GM10266 (cell line): ENCODE data around the gene NAV2.

Experiments used
- DNase-seq: peaks from one replicate; pipeline ENCODE4 v3.0.0; 2012; ENCODE audit errors: extremely low spot score
- TF ChIP-seq, protein P1 (sequence below): IDR thresholded peaks from 2 replicates; pipeline ENCODE4 v1.5.1; 2012; ENCODE audit warnings: mild to moderate bottlenecking, low read depth; ENCODE audit not compliant: control insufficient read depth, insufficient read depth; ENCODE audit errors: missing control alignments

Gene NAV2

GRCh38 chr11:19687392-19687791 is 25.2 kb upstream of the NAV2 start:
- DNase-seq = no peak
- TF ChIP-seq, protein P1, sequence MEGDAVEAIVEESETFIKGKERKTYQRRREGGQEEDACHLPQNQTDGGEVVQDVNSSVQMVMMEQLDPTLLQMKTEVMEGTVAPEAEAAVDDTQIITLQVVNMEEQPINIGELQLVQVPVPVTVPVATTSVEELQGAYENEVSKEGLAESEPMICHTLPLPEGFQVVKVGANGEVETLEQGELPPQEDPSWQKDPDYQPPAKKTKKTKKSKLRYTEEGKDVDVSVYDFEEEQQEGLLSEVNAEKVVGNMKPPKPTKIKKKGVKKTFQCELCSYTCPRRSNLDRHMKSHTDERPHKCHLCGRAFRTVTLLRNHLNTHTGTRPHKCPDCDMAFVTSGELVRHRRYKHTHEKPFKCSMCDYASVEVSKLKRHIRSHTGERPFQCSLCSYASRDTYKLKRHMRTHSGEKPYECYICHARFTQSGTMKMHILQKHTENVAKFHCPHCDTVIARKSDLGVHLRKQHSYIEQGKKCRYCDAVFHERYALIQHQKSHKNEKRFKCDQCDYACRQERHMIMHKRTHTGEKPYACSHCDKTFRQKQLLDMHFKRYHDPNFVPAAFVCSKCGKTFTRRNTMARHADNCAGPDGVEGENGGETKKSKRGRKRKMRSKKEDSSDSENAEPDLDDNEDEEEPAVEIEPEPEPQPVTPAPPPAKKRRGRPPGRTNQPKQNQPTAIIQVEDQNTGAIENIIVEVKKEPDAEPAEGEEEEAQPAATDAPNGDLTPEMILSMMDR = no peak

- TF ChIP-seq, protein P1 = no peak
- DNase-seq = no peak
These were observed 23.2 kb upstream of the NAV2 start for GRCh38 chr11:19689281-19690000.

GRCh38 chr11:19690885-19691284 is 21.8 kb upstream of the NAV2 start:
- TF ChIP-seq, protein P1 = no peak
- DNase-seq = no peak

GRCh38 chr11:19691815-19692500 is 20.7 kb upstream of the NAV2 start:
- TF ChIP-seq, protein P1 = no peak
- DNase-seq = no peak

DNA sequence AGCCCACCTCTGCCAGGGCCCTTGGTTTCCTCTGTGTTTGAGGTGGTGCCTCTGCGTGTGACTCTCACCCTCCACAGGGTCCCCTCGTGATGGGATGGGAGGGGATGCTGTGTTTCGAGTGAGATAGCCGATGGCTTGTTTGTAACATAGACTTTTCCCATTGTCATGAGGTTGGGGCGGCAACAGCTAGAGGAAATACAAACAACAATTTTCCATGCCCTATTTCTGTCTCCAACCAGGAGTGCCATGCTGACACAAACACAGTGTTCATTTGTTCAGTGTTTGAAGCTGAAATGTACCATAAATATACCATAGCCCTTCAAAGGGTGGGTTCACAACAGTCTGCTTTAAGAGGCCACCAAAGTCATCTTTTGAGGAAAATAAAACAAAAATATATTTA is 19.5 kb upstream of the NAV2 start:
- TF ChIP-seq, protein P1 = no peak

DNA sequence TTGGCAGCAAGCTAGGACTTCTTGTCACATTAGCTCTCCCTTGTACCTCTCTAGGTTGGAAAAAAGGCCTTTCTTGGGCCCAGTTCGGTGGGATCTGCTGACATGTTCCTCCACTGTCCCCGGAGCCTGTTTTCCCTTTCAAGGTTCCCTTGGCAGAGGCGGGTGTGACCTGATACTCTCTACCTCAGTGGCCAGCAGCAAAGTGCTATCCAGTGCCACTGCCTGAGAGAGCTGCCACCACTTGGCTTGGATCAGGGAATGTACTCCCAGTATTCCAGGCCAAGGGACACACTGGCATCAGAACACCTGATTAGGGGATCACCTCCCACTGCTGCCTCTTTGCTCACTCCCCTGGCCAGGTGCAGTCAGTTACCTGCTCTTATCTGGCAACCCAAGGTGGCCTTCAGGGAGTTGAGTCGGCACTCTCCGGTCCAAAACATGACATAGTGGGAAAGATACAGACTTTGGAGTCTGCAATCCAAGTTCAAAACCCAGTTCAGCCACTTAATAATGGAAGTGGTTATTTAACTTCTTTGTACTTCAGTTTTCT is 17.8 kb upstream of the NAV2 start:
- TF ChIP-seq, protein P1 = no peak
- no peak for DNase-seq

More for the DNA sequence above, 19.5 kb upstream of the NAV2 start:
- DNase-seq = no peak

GRCh38 chr11:19696073-19696472 is 16.6 kb upstream of the NAV2 start:
- no peak for DNase-seq

More at GRCh38 chr11:19696073-19696472, 16.6 kb upstream of the NAV2 start:
- TF ChIP-seq, protein P1 = no peak
